Testis (tissue), 3 donors: Measurements from ENCODE around the gene FREY1. TPM values are rescaled to one million over a fixed set of nuclear protein-coding genes. Genes with fewer than 3 reads are reported as not detected.
A peak's percentile ranks its signal among the peaks of the same experiment; 100 is the strongest.

Experiments used
- DNase-seq: peaks from one replicate; pipeline ENCODE4 v3.0.0-alpha.2; 2019
- H3K27ac ChIP-seq, 2 donors: fragments of 200-600 bp; sonication (generic); one replicate each; pipeline ENCODE4 v1.5.1; 2019
- H3K27me3 ChIP-seq: fragments of 200-600 bp; sonication (generic); one replicate; pipeline ENCODE4 v1.5.1; 2019
- H3K36me3 ChIP-seq: fragments of 200-600 bp; sonication (generic); one replicate; pipeline ENCODE4 v1.5.1; 2017; ENCODE audit warnings: low read depth; ENCODE audit errors: missing control alignments
- H3K4me1 ChIP-seq: fragments of 200-600 bp; sonication (generic); one replicate; pipeline ENCODE4 v1.5.1; 2019
- H3K4me3 ChIP-seq, 2 donors: fragments of 200-600 bp; sonication (generic); one replicate each; pipeline ENCODE4 v1.5.1; 2017 to 2019
- H3K9me3 ChIP-seq: fragments of 200-600 bp; sonication (generic); one replicate; pipeline ENCODE4 v1.5.1; 2017
- CTCF ChIP-seq, 3 experiments: fragments of 450-650 bp in 2 of 3; fragments of 200-600 bp in 1 of 3; sonication (generic) in 1 of 3; IDR thresholded peaks; one replicate each; pipeline ENCODE4 v1.5.1; 2016 to 2019; ENCODE audit warnings: antibody characterized with exemption in 3 of 3, mild to moderate bottlenecking in 2 of 3, moderate library complexity in 1 of 3
- POLR2A ChIP-seq: fragments of 450-650 bp; IDR thresholded peaks from one replicate; pipeline ENCODE4 v1.6.1; 2017; ENCODE audit warnings: antibody characterized with exemption, mild to moderate bottlenecking, moderate library complexity
- WGBS, 2 donors: methylation state at CpG; one replicate each; pipeline ENCODE4 v1.1.5; 2018; 5-methylcytosine and 5-hydroxymethylcytosine counted together
- intact Hi-C: fragments of 100-400 bp; cut with DNase I; formaldehyde crosslinking; loops from one replicate; pipeline ENCODE4 v1.15.1; 2023; ENCODE audit warnings: low total_unique reads
- polyA plus RNA-seq: library from polyadenylated mRNA; stranded (reverse); fragments of 350-450 nt; fragmentation: Illumina TruSeq; extraction: RNeasy Lipid Tissue Mini Kit (QIAGEN cat#74804); gene quantifications from one replicate; pipeline ENCODE4 v1.2.3, GENCODE V29; 2014; ENCODE audit warnings: low read depth, low replicate concordance; ENCODE audit not compliant: insufficient read depth
- total RNA-seq, 2 donors: library from RNA; depleted of rRNA; stranded (reverse); fragments of >200 nt; gene quantifications; one replicate each; pipeline ENCODE4 v1.2.3, GENCODE V29; 2016

FREY1 gene
- total and polyA plus RNA-seq, 3 donors from 2014 or later: 19.2 to 59.2 (median 22.7) TPM

- Histone ChIP-seq H3K27me3 (no peaks in the 10 kb centered on the region), H3K4me1 (peaks cover 14% of the 10 kb centered on the region), H3K4me3 (no peak overlapping the region), H3K36me3 (no peaks in the 10 kb centered on the region), H3K9me3 (no peaks in the 10 kb centered on the region), H3K27ac (no peak overlapping the region)
- intact Hi-C loops: no loop called here
- WGBS, 2 donors: 66 to 81% methylated on average over 16 to 22 of the region's 22 CpGs
- TF ChIP-seq CTCF (IDR thresholded peaks at IDR 0.05) (no peak), POLR2A (no peak)
- DNase-seq: no peak
These were observed 17.2 kb upstream of the FREY1 start for GRCh38 chr11:45924036-45924915.

DNA sequence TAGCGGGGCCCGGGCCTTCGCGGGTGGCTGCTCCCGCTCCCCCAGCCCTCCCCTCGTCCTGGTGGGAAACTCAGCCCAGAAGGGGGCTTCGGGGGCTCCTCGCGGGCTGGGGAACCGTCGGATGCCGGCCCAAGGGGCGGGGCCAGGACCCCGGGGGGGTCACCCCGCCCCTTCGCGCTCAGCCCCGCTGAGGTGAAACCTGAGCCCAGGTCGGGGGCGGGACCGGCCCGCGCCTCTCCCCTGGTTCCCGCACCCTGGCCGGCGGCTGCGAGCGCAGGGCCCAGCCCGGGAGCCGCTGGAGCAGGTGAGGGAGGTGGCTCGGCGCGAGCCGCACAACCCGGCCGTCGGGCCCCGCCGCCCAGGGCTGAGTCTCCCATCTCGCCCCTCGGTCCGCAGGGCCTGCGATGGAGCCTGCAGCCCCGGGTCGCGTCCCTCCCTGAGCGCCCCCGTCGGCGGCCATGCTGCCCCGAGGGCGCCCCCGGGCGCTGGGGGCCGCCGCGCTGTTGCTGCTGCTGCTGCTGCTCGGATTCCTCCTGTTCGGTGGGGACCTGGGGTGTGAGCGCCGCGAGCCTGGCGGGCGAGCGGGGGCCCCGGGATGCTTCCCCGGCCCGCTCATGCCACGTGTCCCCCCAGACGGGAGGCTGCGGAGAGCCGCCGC, 15.5 kb upstream of the FREY1 start, which contains the start of gene LARGE2:
TSS of gene LARGE2 (plus strand) at position 232 of the 658 bp plus-strand sequence. CDS start at position 459, 227 bp downstream.
- Histone ChIP-seq H3K27me3 (no peaks in the 10 kb centered on the region), H3K9me3 (no peaks in the 10 kb centered on the region), H3K4me3 (peak within 1 kb of the TSS; percentile 41 to 54), H3K27ac (peak within 1 kb of the TSS; percentile 3 to 59), H3K4me1 (peaks cover 14% of the 10 kb centered on the region), H3K36me3 (no peaks in the 10 kb centered on the region)
- TF ChIP-seq CTCF (IDR thresholded peaks at IDR 0.05) (no peak), POLR2A (no peak)
- WGBS, 2 donors: 0 to 2% methylated on average over 8 to 49 of the region's 73 CpGs
- intact Hi-C loops: no loop called here
- no peak for DNase-seq

- peak overlapping the region; percentile 41 to 54 for H3K4me3 ChIP-seq
- no peak for TF ChIP-seq CTCF (IDR thresholded peaks at IDR 0.05)
- no peak for TF ChIP-seq POLR2A
- H3K27ac ChIP-seq: peak overlapping the region; percentile 3 to 59
- H3K36me3 ChIP-seq: no peaks in the 10 kb centered on the region
- peaks cover 19% of the 10 kb centered on the region for H3K4me1 ChIP-seq
- intact Hi-C loops: no loop called here
- no peaks in the 10 kb centered on the region for H3K27me3 ChIP-seq
- peak; percentile 47 for DNase-seq
- 8 to 32% methylated on average over 16 to 49 of the region's 54 CpGs for WGBS, 2 donors
- no peaks in the 10 kb centered on the region for H3K9me3 ChIP-seq
These were observed 14.7 kb upstream of the FREY1 start for GRCh38 chr11:45921561-45922424.

- intact Hi-C loops: no loop called here
- Histone ChIP-seq H3K4me1 (peaks cover 22% of the 10 kb centered on the region), H3K9me3 (no peaks in the 10 kb centered on the region), H3K36me3 (no peaks in the 10 kb centered on the region), H3K27ac (peak overlapping the region in 1 of 2 donors; percentile 59), H3K27me3 (no peaks in the 10 kb centered on the region), H3K4me3 (no peak overlapping the region)
- TF ChIP-seq POLR2A: no peak
- TF ChIP-seq CTCF (IDR thresholded peaks at IDR 0.05): no peak
- no peak for DNase-seq
- WGBS, 2 donors: 75 to 94% methylated on average over 5 to 6 of the region's 6 CpGs
These were observed 13.7 kb upstream of the FREY1 start for GRCh38 chr11:45920531-45921477.
